Panc1 (cell line): ENCODE data around the gene MDFI.

Experiments used
- CTCF ChIP-seq: fragments of 450-650 bp; IDR thresholded peaks from 2 replicates; pipeline ENCODE4 v1.5.1; 2017; ENCODE audit warnings: mild to moderate bottlenecking
- POLR2AphosphoS5 ChIP-seq: IDR thresholded peaks from 2 replicates; pipeline ENCODE4 v1.6.1; 2012; ENCODE audit warnings: mild to moderate bottlenecking, low read depth, low read length, moderate library complexity
- SIN3A ChIP-seq: IDR thresholded peaks from 2 replicates; pipeline ENCODE4 v1.6.1; 2012; ENCODE audit warnings: low read depth, mild to moderate bottlenecking, low read length, moderate library complexity, borderline replicate concordance; ENCODE audit not compliant: insufficient read depth
- TF ChIP-seq, protein P1 (sequence below), 2 experiments: IDR thresholded peaks; 2 replicates each; pipeline ENCODE4 v1.6.1; 2011 to 2012; ENCODE audit warnings: low read depth in 2 of 2, control low read depth in 1 of 2, low read length in 1 of 2, mild to moderate bottlenecking in 1 of 2, moderate library complexity in 1 of 2; ENCODE audit not compliant: insufficient read depth in 1 of 2

GRCh38 chr6:41602422-41602743 is 35.9 kb upstream of the MDFI start:
- TF ChIP-seq CTCF (no peak), SIN3A (no peak), POLR2AphosphoS5 (no peak)
- TF ChIP-seq, protein P1, sequence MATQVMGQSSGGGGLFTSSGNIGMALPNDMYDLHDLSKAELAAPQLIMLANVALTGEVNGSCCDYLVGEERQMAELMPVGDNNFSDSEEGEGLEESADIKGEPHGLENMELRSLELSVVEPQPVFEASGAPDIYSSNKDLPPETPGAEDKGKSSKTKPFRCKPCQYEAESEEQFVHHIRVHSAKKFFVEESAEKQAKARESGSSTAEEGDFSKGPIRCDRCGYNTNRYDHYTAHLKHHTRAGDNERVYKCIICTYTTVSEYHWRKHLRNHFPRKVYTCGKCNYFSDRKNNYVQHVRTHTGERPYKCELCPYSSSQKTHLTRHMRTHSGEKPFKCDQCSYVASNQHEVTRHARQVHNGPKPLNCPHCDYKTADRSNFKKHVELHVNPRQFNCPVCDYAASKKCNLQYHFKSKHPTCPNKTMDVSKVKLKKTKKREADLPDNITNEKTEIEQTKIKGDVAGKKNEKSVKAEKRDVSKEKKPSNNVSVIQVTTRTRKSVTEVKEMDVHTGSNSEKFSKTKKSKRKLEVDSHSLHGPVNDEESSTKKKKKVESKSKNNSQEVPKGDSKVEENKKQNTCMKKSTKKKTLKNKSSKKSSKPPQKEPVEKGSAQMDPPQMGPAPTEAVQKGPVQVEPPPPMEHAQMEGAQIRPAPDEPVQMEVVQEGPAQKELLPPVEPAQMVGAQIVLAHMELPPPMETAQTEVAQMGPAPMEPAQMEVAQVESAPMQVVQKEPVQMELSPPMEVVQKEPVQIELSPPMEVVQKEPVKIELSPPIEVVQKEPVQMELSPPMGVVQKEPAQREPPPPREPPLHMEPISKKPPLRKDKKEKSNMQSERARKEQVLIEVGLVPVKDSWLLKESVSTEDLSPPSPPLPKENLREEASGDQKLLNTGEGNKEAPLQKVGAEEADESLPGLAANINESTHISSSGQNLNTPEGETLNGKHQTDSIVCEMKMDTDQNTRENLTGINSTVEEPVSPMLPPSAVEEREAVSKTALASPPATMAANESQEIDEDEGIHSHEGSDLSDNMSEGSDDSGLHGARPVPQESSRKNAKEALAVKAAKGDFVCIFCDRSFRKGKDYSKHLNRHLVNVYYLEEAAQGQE (IDR thresholded peaks at IDR 0.05; ENCODE audit: insufficient read depth in 1 of 2, low read depth in 2 of 2, low read length in 1 of 2) = no peak
